Activated effector memory CD4-positive, alpha-beta T cell treated with anti-CD3 and anti-CD28 coated beads, Interleukin-2, amount 50 U/mL, for 16 hours (primary cell): Measurements from ENCODE around the gene DNAH1.
"Not testable (repeated sequence)": the region's sequence is repeated elsewhere in the genome, so short reads cannot be mapped to it uniquely, and the experiment has no call there.

ENCODE experiments used
- DNase-seq: peaks from one replicate; pipeline ENCODE4 v3.0.0-alpha.2; 2020

DNAH1 gene

GRCh38 chr3:52313774-52314188, 2.3 kb upstream of the DNAH1 start:
- DNase-seq: no peak

- no peak for DNase-seq
These were observed 1.6 kb upstream of the DNAH1 start for GRCh38 chr3:52314489-52314888.

- no peak for DNase-seq
These were observed 1.1 kb upstream of the DNAH1 start for GRCh38 chr3:52315006-52315405.

- DNase-seq: peak; percentile 90
These were observed 1.3 kb downstream of the DNAH1 start for GRCh38 chr3:52317208-52318000.

GRCh38 chr3:52318186-52318816, 2.2 kb downstream of the DNAH1 start:
- no peak for DNase-seq

- DNase-seq: no peak
These were observed 3.9 kb downstream of the DNAH1 start for GRCh38 chr3:52319921-52320595.

GRCh38 chr3:52321481-52321880, 5.4 kb downstream of the DNAH1 start:
- no peak for DNase-seq

- no peak for DNase-seq
These were observed 6.3 kb downstream of the DNAH1 start for GRCh38 chr3:52322466-52322865.

GRCh38 chr3:52323526-52324295, 7.6 kb downstream of the DNAH1 start:
- DNase-seq: no peak

GRCh38 chr3:52324676-52325075, 8.6 kb downstream of the DNAH1 start:
- DNase-seq: no peak

- no peak for DNase-seq
These were observed 9.6 kb downstream of the DNAH1 start for GRCh38 chr3:52325686-52326085.

GRCh38 chr3:52326976-52327375, 10.9 kb downstream of the DNAH1 start:
- no peak for DNase-seq

- DNase-seq: no peak
These were observed 11.6 kb downstream of the DNAH1 start for GRCh38 chr3:52327486-52328290.

- no peak for DNase-seq
These were observed 12.5 kb downstream of the DNAH1 start for GRCh38 chr3:52328536-52329080.

GRCh38 chr3:52330194-52330805, 14.2 kb downstream of the DNAH1 start:
- no peak for DNase-seq

GRCh38 chr3:52331091-52331490, 15.0 kb downstream of the DNAH1 start:
- DNase-seq: no peak

- no peak for DNase-seq
These were observed 15.8 kb downstream of the DNAH1 start for GRCh38 chr3:52331906-52332305.

GRCh38 chr3:52333869-52334557, 17.9 kb downstream of the DNAH1 start:
- DNase-seq: no peak

GRCh38 chr3:52338131-52338530, 22.0 kb downstream of the DNAH1 start:
- not testable (repeated sequence) for DNase-seq

GRCh38 chr3:52339612-52340011, 23.5 kb downstream of the DNAH1 start:
- no peak for DNase-seq

GRCh38 chr3:52341123-52341522, 25.0 kb downstream of the DNAH1 start:
- DNase-seq: no peak
